T-helper 9 cell (primary cell): ENCODE results near the gene RPRML.
A peak's percentile ranks its signal among the peaks of the same experiment; 100 is the strongest.

Experiments used
- DNase-seq: peaks from one replicate; pipeline ENCODE4 v3.0.0-alpha.2; 2020

Gene RPRML

DNA sequence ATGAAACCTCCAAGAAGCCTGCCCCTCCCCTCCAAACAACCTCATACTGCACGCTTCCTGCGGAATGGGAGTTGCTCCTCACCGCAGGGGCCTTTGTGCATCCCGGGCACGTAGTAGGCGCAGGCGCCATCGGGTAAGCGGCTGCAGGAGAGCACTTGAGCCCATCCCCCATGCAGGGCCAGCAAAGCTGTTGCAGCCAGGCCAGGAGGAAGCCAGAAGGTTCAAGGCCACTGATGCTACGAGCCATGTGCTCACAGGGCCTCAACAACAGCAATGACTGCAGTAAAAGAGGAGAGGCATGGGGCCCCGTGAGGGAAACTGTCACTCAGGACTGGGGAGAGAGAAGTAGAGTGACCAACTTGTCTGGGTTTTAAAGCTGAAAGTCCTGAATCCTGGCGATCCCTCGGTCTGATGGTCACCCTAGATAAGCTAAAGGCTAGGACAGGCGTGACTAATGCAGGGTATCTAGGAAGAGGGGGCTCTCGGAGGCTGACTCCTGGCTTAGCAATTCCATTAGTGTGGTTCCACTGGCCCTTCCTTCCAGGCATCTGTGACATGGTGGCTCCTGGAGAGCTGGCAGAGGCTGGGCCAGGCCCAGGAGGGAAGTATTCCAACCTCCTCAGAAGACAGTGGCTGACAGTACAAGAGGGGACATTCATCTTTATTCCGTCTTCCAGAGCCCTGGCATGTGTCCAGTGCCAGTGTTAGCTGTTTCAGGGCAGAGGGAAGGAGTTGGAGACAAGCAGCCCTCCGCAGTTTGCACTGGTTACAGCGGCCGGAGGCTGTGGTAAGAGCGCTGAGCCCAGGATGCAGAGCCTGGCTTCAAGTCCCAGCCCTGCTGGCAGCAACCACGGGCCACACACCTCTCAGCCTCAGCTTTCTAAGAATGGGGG lies 35.3 kb downstream of the RPRML start:
- DNase-seq: no peak

DNA sequence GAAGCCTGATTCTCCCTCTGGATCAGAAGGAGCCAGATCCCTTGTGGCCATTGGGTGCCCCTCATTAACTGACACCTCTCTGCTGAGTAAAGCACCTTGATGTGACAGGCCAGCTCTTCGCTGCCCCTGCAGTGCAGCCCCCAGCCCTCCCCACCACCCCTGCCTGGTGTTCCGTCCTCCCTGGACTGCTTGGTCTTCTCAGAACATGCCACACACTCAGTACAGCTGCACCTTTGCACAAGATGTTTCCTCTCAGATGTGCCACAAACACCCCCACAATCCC lies 35.9 kb downstream of the RPRML start:
- DNase-seq: no peak

DNA sequence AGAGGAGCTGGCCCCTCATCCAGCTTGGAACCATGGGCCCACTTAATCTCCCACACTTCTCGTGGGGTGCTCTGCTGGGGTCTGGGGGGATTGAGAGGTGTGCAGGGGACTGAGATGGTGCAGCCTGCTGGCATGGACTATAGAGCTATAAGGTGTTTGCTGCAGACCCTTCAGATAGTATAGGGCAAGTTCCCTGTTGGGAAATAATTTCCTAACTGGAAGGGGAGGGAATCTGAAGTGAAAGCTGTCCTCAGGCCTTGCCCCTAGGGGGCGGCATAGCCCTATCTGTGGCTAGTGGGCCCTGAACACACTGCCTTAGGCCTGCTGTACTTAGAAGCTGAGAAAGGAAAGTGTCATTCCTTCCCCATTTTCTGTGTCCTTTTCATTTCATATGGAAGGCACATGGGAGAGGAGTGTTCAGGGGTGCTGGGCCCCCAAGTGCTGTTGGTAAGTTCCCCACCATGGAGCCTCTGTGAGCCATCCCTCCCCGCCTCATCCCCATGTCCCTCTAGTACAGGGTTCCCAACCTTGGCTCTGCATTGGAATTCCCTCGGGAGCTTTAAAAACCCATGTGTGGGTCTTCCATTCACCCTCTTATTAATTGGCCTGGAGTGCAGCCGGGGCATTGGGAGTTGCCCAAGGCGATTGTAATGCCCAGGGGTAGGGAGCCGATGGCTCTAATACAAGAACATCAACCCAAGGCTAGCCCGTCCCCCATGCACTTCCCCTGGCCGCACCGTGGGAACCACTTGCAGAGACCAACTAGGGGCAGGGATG lies 36.4 kb downstream of the RPRML start:
- DNase-seq: peak; percentile 29

DNA sequence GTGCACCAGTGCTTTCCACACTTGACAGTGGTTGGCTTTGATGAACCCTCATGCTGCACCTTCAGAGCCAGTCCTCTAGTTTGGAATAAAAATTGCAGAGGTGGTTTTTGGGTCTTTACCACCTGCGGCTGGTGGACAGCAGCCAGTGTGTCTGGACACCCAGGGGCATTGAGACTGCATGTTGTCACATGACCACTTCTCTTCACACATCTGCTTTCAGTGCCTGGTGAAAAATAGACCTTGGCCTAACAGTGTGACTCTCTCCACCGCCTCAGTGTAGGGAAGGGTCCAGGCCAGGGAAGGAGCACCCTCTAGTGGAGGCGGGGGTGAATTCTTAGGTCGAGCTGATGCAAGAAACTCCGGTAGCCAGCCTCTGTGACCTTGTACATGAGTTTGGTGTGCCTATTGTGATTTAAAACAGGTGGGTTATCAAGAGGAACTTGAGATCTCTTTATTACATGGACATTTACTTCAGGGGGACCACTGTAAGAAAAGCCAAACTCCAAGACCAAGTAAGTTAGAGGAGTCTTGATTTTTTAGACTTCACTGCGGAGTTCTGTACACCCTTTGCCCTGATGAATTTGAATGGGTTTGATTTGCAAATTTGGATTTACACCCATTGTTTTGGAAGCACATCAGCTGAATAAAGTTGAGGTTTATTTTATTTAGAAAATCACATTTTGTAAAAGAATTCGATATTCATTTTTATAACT lies 38.2 kb downstream of the RPRML start:
- DNase-seq: peak; percentile 45

DNA sequence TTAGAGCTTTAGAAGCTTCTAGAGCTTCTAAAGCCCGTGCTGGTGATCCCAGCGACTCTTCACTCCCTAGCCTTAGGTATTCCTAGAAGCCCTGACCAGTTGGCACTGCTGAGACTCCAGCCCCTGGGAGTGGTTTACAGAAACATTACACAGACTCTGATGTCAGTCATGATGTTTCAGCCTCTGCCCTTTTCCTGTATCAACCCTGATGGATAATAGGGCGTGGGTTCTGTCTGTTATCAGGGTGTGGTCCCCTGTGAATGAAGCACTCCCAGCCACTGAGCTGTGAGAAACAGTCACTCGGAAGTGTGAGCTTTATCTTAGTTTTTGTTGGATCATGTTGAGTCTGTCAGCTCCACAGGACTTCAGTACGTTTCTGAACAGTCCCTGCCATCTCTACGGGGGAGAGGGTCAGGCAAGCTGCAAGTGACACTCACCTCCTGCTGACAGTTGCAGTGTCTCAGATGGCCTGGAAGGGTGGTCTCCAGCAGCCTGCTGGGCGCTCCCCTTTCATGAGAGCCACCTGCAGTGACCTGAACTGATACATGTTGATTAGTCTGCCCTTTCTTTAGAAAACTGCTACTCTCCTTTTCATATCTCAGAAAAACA lies 43.3 kb downstream of the RPRML start:
- DNase-seq: no peak

DNA sequence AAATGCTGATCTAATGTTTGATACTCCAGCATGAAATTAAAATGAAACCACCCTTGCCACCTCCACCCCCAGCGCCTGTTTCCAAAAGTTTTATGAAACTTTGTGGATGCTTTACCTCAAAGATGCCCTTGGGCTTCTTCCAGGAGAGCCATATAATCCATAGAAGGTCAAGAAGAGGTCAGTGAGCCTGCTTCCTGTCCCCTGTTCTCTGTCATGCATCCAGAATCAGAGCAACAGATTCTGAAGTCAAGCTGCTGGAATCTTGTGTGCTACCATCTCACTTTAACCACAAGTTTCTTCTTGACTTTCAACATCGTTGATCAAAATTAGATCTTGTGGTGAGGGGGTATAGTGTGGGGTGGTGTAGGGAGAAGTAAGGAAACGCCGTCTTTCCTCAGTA lies 47.5 kb downstream of the RPRML start:
- DNase-seq: no peak

DNA sequence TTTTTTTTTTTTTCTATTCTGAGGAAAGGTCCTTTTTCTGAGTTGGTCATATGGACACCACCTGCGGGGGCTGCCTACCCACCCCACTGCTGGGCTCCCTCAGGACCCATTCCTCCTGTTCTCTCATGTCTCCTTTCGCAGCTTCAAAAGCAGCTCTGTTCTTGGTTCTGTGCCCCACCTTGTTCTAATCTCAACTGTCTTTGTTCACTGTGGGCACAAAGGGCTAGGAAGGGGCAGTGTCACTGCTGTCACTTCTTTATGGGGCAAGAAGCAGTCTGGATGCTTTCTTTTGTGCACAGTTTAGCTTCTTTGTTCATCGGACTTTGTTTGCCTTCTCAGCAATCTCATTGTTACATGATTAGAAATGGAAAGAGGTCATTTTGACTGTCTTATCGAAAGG lies 49.0 kb downstream of the RPRML start:
- no peak for DNase-seq

DNA sequence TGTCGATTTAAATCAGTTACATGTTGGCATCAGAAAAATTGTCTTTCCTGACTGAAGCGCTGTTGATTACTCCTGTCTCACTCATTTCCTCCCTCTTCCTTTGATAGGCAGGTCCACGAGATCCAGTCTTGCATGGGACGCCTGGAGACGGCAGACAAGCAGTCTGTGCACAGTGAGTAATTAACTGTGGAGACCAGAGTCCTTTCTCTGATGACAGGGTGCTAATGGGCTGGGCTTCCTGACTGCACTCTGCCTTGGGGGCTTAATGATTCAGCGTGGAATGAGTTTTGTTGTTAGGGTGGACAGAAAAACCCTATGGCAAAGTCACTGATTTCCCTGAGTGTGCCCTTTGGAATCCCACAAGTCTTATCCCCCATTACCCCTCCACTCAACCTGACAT lies 49.6 kb downstream of the RPRML start:
- DNase-seq: no peak

DNA sequence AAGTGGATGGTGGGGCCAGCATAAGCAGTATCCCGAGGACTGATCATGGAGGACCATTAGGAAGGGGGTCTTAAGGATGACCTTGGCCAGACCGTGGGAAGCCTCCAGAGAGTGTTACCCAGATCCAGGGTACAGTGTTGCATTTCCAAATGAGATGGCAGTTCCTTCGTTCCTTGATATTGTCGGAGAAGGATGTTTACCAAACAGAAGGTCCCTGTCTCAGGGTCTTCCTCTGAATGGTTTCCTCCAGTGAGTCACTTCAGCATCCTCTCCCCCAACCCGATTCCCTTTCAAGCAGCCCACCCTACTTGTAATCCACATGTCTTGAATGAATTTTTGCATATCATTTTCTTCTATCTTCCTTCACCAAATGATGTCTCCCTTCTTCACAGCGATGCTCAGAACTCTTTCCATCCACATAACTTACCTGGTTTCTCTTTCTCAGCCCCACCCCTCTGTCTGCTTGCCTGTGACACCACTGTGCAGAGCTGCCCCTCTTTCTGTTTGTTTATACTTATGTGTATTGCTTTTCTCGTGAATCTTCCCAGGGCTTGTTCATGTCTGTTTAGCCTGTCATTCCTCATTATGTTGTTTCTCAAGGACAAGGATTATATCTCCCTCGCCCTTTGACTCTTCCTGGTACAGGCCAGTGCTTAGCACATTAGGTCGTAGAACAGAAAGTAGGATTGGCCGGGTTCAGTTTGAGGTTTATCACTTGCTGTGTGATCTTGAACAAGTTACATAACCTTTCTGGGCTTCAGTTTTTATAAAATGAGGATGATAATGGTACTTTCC lies 50.4 kb downstream of the RPRML start:
- no peak for DNase-seq
